HG02798 (cell line): ENCODE data around the gene OBSCN.
A peak's percentile ranks its signal among the peaks of the same experiment; 100 is the strongest.
"Not testable (repeated sequence)": the region's sequence is repeated elsewhere in the genome, so short reads cannot be mapped to it uniquely, and the experiment has no call there.

ENCODE experiments used
- ATAC-seq: cut with Tn5 transposase; IDR thresholded peaks from one replicate; pipeline ENCODE4 v1.9.1; 2021; ENCODE audit warnings: mild to moderate bottlenecking; ENCODE audit not compliant: unreplicated experiment, poor library complexity

Gene OBSCN

GRCh38 chr1:228212415-228212965 is 4.6 kb downstream of the OBSCN start:
- no peak for ATAC-seq

GRCh38 chr1:228212966-228213844 is 5.4 kb downstream of the OBSCN start:
- ATAC-seq = peak; percentile 91

GRCh38 chr1:228213917-228214808 is 6.3 kb downstream of the OBSCN start:
- ATAC-seq = no peak

GRCh38 chr1:228214921-228215662 is 7.2 kb downstream of the OBSCN start:
- no peak for ATAC-seq

- ATAC-seq = no peak
These were observed 7.8 kb downstream of the OBSCN start for GRCh38 chr1:228215663-228216116.

GRCh38 chr1:228216371-228217320 is 8.8 kb downstream of the OBSCN start:
- ATAC-seq = no peak

GRCh38 chr1:228217551-228218344 is 9.9 kb downstream of the OBSCN start:
- ATAC-seq = no peak

- ATAC-seq = no peak
These were observed 10.8 kb downstream of the OBSCN start for GRCh38 chr1:228218513-228219244.

GRCh38 chr1:228219245-228219961 is 11.6 kb downstream of the OBSCN start:
- no peak for ATAC-seq

- ATAC-seq = no peak
These were observed 12.3 kb downstream of the OBSCN start for GRCh38 chr1:228219962-228220780.

GRCh38 chr1:228221097-228221496 is 13.3 kb downstream of the OBSCN start:
- ATAC-seq = not testable (repeated sequence)

- ATAC-seq = no peak
These were observed 14.7 kb downstream of the OBSCN start for GRCh38 chr1:228222548-228222947.

- no peak for ATAC-seq
These were observed 16.6 kb downstream of the OBSCN start for GRCh38 chr1:228224198-228225164.

- ATAC-seq = no peak
These were observed 17.4 kb downstream of the OBSCN start for GRCh38 chr1:228225165-228225710.

- no peak for ATAC-seq
These were observed 17.9 kb downstream of the OBSCN start for GRCh38 chr1:228225740-228226139.
